GM19025 (cell line): ENCODE measurements around the gene DOCK3.
"Not testable (repeated sequence)": the region's sequence is repeated elsewhere in the genome, so short reads cannot be mapped to it uniquely, and the experiment has no call there.

Source experiments
- ATAC-seq: cut with Tn5 transposase; IDR thresholded peaks from one replicate; pipeline ENCODE4 v1.9.1; 2021; ENCODE audit warnings: mild to moderate bottlenecking, low read depth, moderate library complexity; ENCODE audit not compliant: unreplicated experiment

Gene DOCK3

GRCh38 chr3:50786631-50787030 is 111.9 kb downstream of the DOCK3 start:
- no peak for ATAC-seq

- not testable (repeated sequence) for ATAC-seq
Observed at GRCh38 chr3:50790894-50791293, 116.2 kb downstream of the DOCK3 start.

GRCh38 chr3:50792568-50792967 is 117.8 kb downstream of the DOCK3 start:
- ATAC-seq, result no peak

GRCh38 chr3:50803805-50804204 is 129.1 kb downstream of the DOCK3 start:
- not testable (repeated sequence) for ATAC-seq

DNA sequence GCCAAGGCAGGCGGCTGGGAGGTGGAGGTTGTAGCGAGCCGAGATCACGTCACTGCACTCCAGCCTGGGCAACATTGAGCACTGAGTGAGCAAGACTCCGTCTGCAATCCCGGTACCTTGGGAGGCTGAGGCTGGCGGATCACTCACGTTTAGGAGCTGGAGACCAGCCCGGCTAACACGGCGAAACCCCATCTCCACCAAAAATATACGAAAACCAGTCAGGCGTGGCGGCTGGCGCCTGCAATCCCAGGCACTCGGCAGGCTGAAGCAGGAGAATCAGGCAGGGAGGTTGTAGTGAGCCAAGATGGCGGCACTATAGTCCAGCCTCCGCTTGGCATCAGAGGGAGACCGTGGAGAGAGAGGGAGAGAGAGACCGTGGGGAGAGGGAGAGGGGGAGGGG is 129.6 kb downstream of the DOCK3 start:
- ATAC-seq, result not testable (repeated sequence)

DNA sequence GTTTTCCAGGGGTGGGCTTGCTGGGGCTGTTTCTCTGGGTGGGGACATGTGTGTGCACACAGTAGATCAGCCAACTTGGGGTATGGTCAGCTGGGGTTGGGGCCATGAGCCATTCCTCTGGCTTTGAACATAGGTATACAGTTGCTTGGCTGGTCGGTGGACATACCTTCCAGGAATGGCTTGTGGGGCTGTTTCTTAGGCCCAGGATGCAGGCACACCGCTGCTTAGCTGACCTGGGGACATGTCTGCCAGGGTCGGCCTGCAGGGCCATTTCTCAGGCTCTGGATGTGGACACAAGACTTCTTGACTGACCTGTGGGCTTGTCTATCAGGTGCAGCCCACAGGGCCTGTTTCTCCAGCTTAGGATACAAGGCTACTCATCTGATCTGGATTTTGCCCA is 130.6 kb downstream of the DOCK3 start:
- no peak for ATAC-seq

DNA sequence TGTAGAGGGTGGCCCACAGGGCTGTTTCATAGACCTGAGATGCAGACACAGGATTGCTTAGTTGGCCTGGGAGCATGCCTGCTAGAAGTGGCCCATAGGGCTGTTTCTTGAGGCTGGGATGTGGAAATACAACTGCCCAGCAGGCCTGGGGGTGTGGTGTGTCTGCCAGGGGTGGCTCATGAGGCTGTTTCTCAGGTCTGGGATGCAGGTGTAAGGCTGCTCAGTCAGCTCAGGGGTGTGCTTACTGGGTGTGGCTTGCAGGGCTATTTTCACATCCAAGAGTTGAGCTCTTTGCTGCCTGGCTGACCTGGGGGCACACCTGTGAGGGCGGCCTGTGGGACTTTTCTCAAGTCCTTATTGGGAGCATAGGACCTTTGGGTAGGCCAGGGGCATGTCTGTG is 131.3 kb downstream of the DOCK3 start:
- ATAC-seq, result no peak

GRCh38 chr3:50806806-50807205 is 132.1 kb downstream of the DOCK3 start:
- no peak for ATAC-seq

GRCh38 chr3:50807266-50807665 is 132.5 kb downstream of the DOCK3 start:
- ATAC-seq, result no peak

GRCh38 chr3:50811893-50812292 is 137.2 kb downstream of the DOCK3 start:
- ATAC-seq, result no peak

GRCh38 chr3:50815844-50816243 is 141.1 kb downstream of the DOCK3 start:
- no peak for ATAC-seq

DNA sequence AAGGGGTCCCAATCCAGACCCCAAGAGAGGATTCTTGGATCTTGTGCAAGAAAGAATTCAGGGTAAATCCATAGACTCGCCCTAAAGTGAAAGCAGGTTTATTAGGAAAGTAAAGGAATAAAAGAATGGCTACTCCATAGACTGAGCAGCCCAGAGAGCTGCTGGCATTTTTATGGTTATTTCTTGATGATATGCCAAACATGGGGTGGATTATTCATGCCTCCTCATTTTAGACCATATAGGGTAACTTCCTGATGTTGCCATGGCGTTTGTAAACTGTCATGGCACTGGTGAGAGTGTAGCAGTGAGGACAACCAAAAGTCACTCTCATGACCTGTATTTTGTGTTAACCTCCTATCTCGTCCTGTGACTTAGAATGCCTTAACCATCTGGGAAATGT is 142.2 kb downstream of the DOCK3 start:
- no peak for ATAC-seq

DNA sequence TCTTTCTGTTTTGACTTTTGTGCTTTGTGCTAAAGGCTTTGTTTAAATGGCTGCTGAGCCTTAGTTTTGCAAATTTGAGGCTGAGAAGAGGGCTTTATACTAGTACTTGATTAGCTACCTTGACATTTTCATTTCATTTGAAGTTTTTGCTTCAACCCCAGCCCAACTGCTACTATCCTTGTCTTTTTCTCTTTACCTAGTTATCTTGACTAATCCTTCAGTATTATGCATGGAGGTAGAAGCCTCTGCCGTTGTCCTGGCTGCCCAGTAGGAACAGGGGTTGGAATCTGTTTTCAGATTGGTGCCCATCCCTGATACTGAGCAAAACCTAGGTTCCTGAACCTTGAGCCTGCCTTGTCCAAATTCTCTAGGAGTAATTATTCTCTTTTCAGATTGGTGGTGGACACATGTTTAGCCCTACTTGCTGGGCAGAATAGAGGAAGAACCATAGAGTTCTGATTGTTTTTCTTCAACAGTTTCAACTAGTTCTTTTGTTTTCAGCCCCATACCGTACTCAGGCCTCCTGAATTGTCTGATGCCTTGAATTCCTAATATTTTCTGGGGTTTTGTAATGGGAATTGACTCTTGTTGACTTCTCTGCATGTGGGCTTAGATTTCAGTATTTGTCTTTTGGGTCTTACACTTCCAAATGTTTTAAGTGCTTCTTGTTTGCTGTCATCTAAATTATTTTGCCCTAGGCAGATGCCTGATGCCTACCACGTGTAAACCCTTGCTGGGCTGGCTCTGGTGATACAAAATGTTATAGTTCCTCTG is 143.2 kb downstream of the DOCK3 start:
- no peak for ATAC-seq

DNA sequence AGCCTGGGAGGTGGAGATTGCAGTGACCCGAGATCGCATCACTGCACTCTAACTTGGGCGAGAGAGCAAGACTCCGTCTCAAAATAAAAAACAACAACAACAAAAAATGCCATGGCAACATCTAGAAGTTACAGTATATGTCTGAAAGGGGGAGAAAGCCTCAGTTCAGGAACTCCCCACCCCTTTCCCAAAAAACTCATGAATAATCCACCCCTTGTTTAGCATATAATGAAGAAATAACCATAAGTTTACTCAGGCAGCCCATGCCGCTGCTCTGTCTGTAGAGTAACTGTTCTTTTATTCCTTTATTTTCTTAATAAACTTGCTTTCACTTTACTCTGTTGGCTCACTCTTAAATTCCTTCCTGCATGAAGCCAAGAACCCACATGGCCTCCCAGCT is 145.2 kb downstream of the DOCK3 start:
- ATAC-seq, result no peak

DNA sequence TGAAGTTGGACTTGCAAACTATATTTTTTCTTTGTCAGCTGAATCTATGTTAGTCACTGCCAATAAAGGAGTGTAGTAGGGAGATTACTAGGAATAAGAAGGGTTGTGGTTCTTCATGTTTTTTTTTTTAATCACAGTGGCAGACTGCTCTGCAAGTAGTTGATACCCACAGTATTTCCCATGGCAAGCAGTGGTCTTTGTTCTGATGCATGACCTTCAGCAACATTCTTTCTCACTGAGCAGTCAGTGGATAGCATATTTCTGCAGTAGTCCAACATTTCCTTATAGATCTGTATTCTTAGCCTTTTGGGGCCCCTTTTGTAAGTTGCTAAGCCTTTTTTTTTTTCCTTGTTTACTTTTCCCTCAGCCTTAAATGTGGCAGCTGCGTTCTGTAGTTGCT is 151.1 kb downstream of the DOCK3 start:
- ATAC-seq, result no peak

DNA sequence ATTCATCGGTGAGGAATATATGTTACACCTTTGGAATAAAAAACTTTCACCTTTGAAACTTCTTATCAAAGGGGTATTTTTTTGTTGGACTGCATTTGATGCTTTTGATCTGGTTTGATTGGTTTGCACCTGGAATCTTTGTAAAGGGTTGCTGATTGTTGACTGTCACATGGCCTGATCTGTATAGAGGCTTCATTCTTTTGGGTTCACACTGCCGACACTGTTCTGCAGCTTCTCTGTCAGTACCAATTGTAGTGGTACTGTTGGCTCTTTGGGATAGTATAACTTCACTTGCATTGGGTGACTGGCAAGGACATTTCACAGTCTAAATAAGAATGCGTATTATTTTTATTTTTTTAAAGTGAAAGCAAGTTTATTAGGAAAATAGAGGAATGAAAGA is 155.7 kb downstream of the DOCK3 start:
- no peak for ATAC-seq

DNA sequence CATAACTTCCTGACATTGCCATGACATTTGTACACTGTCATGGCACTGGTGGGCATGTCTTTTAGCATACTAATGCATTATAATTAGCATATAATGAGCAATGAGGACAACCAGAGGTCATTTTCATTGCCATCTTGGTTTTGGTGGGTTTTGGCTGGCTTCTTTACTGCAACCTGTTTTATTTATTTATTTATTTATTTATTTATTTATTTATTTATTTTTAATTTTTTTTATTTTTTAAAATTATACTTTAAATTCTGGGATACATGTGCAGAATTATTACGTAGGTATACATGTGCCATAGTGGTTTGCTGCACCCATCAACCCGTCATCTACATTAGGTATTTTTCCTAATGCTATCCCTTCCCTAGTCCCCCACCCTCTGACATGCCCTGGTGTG is 156.3 kb downstream of the DOCK3 start:
- not testable (repeated sequence) for ATAC-seq

- ATAC-seq, result no peak
Observed at GRCh38 chr3:50840983-50841489, 166.3 kb downstream of the DOCK3 start.

GRCh38 chr3:50848308-50848707 is 173.6 kb downstream of the DOCK3 start:
- ATAC-seq, result no peak

GRCh38 chr3:50850639-50851511 is 176.1 kb downstream of the DOCK3 start:
- no peak for ATAC-seq

- ATAC-seq, result no peak
Observed at GRCh38 chr3:50853936-50854335, 179.2 kb downstream of the DOCK3 start.

- no peak for ATAC-seq
Observed at GRCh38 chr3:50862221-50862620, 187.5 kb downstream of the DOCK3 start.
